ENCODE measurements around the gene TOM1L2. TPM values are rescaled to one million over a fixed set of nuclear protein-coding genes. Genes with fewer than 3 reads are reported as not detected.

The TOM1L2 gene
- total RNA-seq, 1 experiment from 2014 or later, result 40.7 TPM

DNA sequence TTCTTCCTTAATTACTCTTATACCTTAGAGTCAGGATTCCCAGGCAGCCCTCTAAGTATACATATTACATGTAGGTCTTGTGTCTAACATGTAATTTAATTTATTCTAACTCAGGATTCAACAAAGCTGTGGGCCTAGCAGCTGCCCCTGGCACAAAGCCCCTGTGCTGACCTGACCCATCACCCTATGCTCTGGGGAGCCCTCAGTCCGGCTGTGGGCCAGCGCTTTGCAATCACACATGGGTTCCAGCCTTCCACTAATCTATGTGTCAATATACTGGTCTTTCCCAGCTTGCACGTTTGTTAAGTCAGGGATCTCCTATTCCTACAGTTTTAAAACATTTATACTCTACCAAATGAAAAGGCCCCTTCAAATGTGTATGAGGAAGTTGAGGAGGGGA, 72.7 kb downstream of the TOM1L2 start:
- DNase-seq (ENCODE audit: low spot score), result no peak

GRCh38 chr17:17898673-17899072, 73.5 kb downstream of the TOM1L2 start:
- DNase-seq (ENCODE audit: low spot score), result no peak

- DNase-seq (ENCODE audit: low spot score), result no peak
These were observed 74.8 kb downstream of the TOM1L2 start for GRCh38 chr17:17897442-17897841.

GRCh38 chr17:17896746-17897145, 75.5 kb downstream of the TOM1L2 start:
- no peak for DNase-seq (ENCODE audit: low spot score)

GRCh38 chr17:17893801-17894644, 78.2 kb downstream of the TOM1L2 start:
- no peak for DNase-seq (ENCODE audit: low spot score)

DNA sequence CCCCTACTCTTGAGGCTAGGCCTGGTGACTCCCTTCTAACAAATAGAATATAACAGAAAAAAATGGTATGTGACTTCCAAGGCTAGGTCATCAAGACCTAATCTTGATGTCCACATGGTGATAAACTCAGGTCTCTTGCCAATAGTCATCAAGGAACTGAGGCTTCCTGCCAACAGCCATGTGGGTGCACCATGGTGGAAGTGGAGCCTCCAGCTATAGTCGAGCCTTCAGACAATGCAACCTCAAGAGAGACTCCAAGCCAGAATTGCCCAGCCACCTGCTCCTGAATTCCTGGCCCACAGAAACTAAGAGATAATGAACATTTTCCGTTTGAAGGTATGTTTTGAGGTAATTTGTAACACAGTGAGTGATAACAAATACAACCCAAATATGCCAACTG, 79.5 kb downstream of the TOM1L2 start:
- DNase-seq (ENCODE audit: low spot score), result no peak

GRCh38 chr17:17892009-17892408, 80.2 kb downstream of the TOM1L2 start:
- DNase-seq (ENCODE audit: low spot score), result no peak

DNA sequence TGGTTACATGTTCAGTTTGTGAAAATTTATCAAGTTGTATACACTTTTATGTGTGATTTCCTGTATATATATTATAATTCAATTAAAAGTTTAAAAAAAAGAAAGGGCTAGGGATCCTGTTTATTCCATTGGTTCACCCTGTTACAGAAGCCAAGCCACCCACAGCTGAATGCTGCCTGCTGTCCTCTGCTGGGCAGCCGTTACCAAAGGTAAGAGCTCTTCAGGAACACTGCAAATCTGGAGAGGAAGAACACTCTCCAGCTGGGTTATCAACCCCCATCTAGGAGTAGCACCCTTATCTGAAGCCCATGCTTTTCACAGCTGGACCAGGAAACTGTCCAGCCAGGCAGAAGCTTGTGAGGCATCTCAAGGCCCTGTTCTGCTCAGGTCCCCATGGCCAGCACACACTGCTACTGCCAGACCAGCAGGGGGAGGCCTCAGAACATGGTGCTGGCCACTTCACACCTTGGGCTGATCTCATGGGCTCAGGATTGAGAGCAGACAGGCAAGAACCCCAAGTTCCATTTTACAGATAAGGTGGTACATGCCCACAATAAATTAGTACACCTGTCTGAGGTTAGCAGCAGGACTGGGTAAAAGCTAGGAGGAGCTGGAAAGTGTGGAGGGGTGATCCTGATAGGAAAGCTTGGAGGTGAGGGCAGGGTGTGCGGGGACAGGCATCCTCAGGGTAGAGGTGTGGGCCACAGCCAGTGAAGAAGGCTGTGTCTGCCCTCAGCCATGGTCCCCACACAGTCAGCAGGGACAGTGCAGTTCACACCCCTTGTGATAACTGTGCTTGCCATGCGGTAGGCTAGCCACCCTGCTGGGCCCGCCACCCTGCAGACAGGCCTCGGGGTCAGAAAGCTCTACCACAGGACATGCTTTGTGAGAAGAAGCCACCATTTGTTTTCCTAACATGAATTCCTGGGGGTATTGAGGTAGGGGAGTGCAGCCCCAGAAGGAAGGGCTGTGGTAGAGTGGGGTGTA, 81.1 kb downstream of the TOM1L2 start:
- peak; percentile 74 for DNase-seq (ENCODE audit: low spot score)

GRCh38 chr17:17889922-17890321, 82.3 kb downstream of the TOM1L2 start:
- no peak for DNase-seq (ENCODE audit: low spot score)

- DNase-seq (ENCODE audit: low spot score), result no peak
These were observed 83.4 kb downstream of the TOM1L2 start for GRCh38 chr17:17888821-17889220.

- no peak for DNase-seq (ENCODE audit: low spot score)
These were observed 83.8 kb downstream of the TOM1L2 start for GRCh38 chr17:17888371-17888770.

DNA sequence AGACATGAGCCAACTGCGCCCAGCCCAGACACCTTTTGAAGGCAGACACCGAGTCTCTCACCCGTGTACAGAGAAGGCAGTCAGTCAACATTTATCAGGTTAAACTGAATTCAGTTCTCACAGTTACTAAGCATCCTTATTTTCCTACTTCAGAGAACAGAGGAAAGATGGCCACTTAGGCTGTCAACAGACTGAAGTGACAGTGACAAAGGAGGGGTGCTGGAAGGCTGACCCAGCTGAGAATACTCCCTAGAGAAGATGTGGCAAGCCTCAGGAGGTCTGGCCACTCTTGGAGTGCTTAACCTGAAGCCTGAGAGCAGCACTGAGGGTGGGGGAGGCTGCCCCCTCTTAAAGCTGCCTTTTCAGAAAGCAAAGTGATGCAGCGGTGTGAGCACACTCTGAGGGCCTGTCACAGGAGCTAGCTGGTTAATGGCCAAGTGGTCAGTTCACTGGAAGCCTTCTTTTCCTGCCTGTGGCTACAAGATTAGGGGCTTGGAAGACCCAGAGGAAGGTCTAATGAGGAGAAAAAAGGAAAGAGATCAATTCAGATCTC, 84.4 kb downstream of the TOM1L2 start:
- no peak for DNase-seq (ENCODE audit: low spot score)

- DNase-seq (ENCODE audit: low spot score), result no peak
These were observed 85.5 kb downstream of the TOM1L2 start for GRCh38 chr17:17886726-17887125.

DNA sequence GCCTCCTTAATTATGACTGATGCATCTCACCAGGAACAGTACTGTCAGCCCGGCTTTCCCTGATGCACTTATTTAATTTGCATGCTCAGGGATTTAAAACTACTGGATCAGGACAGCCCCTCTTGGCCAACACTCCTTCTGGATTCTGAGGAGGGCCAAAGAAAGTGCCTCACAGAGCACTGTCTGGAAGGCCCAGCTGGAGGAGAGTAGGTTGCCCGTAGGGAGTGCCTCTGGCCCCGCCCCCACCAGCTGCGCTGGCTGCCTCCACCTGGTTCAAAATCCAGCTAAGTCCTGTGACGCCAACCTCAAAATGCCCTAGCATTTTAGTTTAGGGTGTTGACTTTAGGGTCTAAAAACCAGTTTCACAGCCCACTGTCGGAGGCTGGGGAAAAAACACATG, 86.0 kb downstream of the TOM1L2 start:
- DNase-seq (ENCODE audit: low spot score), result no peak

DNA sequence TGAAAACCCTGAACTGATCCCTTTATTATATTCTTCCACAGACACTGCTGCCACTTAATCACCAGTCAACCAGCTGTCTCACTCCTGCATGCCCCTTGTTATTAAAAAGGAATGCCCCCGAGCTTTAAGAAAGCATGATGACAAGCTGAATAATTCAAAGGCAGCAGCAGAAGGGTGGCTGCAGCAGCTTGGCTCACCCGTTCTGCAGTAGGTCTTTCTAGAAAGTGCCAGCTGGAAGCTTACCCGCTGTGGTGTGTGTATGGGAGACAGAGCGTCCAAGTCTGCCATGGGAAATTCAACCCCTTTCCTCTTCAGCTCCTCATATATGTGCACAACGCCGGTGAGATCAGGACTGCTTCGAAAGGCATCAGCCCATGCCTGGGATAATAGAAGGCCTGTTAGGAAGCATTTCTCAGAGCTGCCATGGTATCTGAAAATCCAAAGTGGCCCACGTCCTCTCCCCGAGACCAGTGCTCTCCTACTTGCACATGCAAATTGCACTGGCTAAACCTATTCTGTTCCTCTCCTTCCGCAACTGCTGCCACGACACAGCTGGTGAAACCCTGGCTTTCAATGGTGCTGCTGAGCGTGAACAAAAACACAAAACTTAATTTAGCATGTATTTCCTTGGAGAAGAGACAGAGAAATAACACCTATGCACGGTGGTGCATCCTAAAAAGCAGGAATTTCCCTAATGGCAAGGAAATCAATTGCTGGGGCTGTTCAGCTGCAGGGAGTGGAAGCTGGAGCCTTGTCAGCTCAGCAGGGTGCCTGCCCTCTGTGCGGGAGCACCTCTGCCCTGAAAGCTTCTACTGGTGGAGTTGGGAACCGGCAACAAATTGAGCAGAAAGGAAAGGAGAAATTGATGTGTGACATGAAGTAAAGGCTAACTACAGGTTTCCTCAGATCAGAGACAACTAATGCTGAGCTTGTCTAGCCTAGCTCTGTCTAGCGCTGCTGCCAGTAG, 87.5 kb downstream of the TOM1L2 start:
- DNase-seq (ENCODE audit: low spot score), result no peak

DNA sequence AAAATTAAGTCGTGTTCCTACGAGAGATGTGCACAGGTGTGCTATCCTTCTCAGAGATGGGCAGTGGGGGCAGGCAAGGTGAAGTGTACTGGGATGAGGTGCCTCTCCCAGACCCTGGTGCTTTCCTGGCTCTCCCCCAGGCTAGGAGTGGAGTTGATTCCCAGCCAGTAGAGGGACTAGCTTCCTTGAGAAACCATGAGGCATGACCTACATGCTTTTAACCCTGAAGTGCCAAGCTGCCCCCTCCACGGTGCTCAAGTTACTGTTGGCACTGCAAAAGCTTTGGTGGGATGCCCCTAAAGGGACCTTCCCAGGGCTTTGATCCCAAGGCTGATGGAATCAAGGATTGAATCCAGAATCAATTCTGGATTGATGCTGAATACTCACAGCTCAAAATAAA, 88.4 kb downstream of the TOM1L2 start:
- DNase-seq (ENCODE audit: low spot score), result no peak

DNA sequence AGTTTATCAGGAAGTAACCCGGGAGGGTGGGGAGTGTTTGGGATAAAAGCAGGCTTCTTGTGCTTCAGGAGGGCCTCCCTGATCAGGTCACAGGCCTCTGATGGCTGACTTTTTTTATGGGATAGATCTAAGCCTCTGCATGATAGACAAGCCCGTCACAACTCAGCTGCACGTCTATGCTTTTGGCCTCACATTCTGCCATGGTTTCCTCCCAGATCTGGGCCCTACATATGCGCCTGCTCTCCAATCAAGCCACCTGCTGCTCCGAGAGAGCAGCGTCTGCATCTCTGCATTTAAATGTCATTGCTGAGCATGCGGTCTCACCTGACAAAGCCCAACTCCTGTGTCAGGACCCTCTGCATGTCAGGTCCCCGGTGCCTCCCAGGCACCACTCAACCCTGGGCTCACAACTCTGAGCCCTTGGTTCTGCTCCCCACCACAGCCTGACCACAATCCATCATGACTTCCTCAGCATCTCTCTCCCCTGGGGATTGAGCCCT, 90.1 kb downstream of the TOM1L2 start:
- DNase-seq (ENCODE audit: low spot score), result no peak

DNA sequence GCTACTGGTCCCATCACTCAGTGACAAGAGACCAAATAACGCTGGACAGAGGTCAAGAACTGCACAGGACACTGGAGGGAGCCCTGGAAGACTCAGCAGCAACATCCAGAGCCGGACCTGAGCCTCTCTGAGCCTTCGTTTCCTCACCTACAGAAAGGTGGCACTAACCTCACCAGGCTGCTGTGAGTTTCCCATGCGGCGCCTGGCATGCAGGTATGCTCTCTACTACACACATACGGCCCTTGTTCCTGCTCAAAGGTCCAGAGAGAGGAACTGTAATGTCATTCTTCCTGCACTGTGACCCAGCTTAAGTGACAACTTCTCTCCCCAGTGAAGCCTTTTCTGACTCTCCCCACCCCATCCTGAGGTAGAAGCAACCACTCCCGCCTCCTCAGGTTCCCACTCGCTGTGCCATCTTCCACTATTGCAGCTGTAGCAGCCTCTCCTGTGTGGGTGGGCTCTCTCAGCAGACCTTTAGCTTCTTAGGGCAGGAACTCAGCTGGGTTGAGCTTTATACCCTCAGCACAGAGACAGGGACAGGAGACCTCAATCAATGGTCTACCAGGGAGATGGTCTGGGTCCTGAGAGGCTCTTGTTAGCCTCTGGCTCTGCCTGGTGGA, 91.5 kb downstream of the TOM1L2 start:
- no peak for DNase-seq (ENCODE audit: low spot score)

GRCh38 chr17:17877529-17878358, 94.5 kb downstream of the TOM1L2 start:
- peak; percentile 86 for DNase-seq (ENCODE audit: low spot score)
